IMR-90 (cell line): ENCODE measurements around the gene TBCA. TPM values are rescaled to one million over a fixed set of nuclear protein-coding genes. Genes with fewer than 3 reads are reported as not detected.

Experiments used
- ATAC-seq: fragments of 200-7000 bp; cut with Tn5 transposase; 2 replicates; pipeline ENCODE4 v1.9.1; 2020; ENCODE audit warnings: low read depth, mild to moderate bottlenecking, moderate library complexity
- BruUV-seq: library from RNA; stranded (reverse); fragments of 400-500 nt; replicated peaks from 2 replicates; lab custom pipeline; 2021; lab: Mats Ljungman, UMichigan
- CTCF ChIA-PET: fragments of 300-600 bp; formaldehyde crosslinking; extraction: SDS; loops from one replicate; lab custom pipeline; 2021; ENCODE audit warnings: antibody characterized with exemption; lab: Yijun Ruan, JAX
- POLR2A ChIA-PET: fragments of 300-600 bp; sonication (Branson Sonifier 250); formaldehyde crosslinking; loops from one replicate; lab custom pipeline; 2022; ENCODE audit warnings: antibody characterized with exemption; ENCODE audit not compliant: unreplicated experiment; lab: Charles Lee
- DNase-seq: peaks from one replicate; pipeline ENCODE4 v3.0.0; 2013
- H2AFZ ChIP-seq: replicated peaks from 2 replicates; pipeline ENCODE3; 2013; ENCODE audit warnings: low read length, mild to moderate bottlenecking; ENCODE audit not compliant: poor library complexity
- H2AK5ac ChIP-seq: 2 replicates; pipeline ENCODE4 v1.6.1; 2013; ENCODE audit warnings: low read depth, low read length, inconsistent platforms
- H2AK9ac ChIP-seq: replicated peaks from 2 replicates; pipeline ENCODE3; 2013; ENCODE audit warnings: mild to moderate bottlenecking, low read depth, low read length, moderate library complexity; ENCODE audit not compliant: poor library complexity
- H2BK120ac ChIP-seq: 2 replicates; pipeline ENCODE4 v1.6.1; 2013; ENCODE audit warnings: low read depth, low read length, inconsistent platforms
- H2BK15ac ChIP-seq: 3 replicates; pipeline ENCODE4 v1.6.1; 2013; ENCODE audit warnings: low read depth, low read length, inconsistent platforms
- H2BK20ac ChIP-seq: 2 replicates; pipeline ENCODE4 v1.6.1; 2013; ENCODE audit warnings: low read depth, mild to moderate bottlenecking, inconsistent platforms, low read length, moderate library complexity
- H2BK5ac ChIP-seq: 2 replicates; pipeline ENCODE4 v1.6.1; 2013; ENCODE audit warnings: mild to moderate bottlenecking, low read depth, low read length, inconsistent platforms; ENCODE audit not compliant: poor library complexity, severe bottlenecking
- H3K14ac ChIP-seq: replicated peaks from 2 replicates; pipeline ENCODE4 v1.6.1; 2013; ENCODE audit warnings: low read depth, low read length, inconsistent platforms
- H3K18ac ChIP-seq: 2 replicates; pipeline ENCODE4 v1.6.1; 2013; ENCODE audit warnings: low read depth, low read length, control low read depth
- H3K23ac ChIP-seq: 2 replicates; pipeline ENCODE4 v1.6.1; 2013; ENCODE audit warnings: low read depth, low read length, inconsistent platforms
- H3K27ac ChIP-seq: 2 replicates; pipeline ENCODE4 v1.5.1; 2013; ENCODE audit warnings: mild to moderate bottlenecking, control low read depth, low read length; ENCODE audit not compliant: insufficient read depth
- H3K27me3 ChIP-seq: 2 replicates; pipeline ENCODE4 v1.6.1; 2013; ENCODE audit warnings: low read length; ENCODE audit not compliant: control insufficient read depth, insufficient read depth
- H3K36me3 ChIP-seq: 2 replicates; pipeline ENCODE4 v1.6.1; 2013; ENCODE audit warnings: low read length, mixed read lengths; ENCODE audit not compliant: control insufficient read depth, insufficient read depth
- H3K4ac ChIP-seq: 2 replicates; pipeline ENCODE4 v1.6.1; 2013; ENCODE audit warnings: low read depth, low read length, inconsistent platforms
- H3K4me1 ChIP-seq: 2 replicates; pipeline ENCODE4 v1.6.1; 2013; ENCODE audit warnings: low read length, mixed read lengths; ENCODE audit not compliant: control insufficient read depth, insufficient read depth
- H3K4me2 ChIP-seq: 2 replicates; pipeline ENCODE4 v1.6.1; 2013; ENCODE audit warnings: low read depth, mild to moderate bottlenecking, control low read depth, low read length, moderate library complexity
- H3K4me3 ChIP-seq: 2 replicates; pipeline ENCODE4 v1.5.1; 2013; ENCODE audit warnings: low read depth, mild to moderate bottlenecking, control low read depth, low read length, moderate library complexity; ENCODE audit not compliant: insufficient read depth
- H3K56ac ChIP-seq: 2 replicates; pipeline ENCODE4 v1.6.1; 2013; ENCODE audit warnings: low read length, inconsistent platforms; ENCODE audit not compliant: insufficient read depth; ENCODE audit errors: extremely low read depth
- H3K79me1 ChIP-seq, 2 experiments: 2 replicates each; pipeline ENCODE4 v1.6.1; 2013; ENCODE audit warnings: low read length in 2 of 2, inconsistent platforms in 1 of 2, low read depth in 1 of 2
- H3K9ac ChIP-seq: 2 replicates; pipeline ENCODE4 v1.6.1; 2013; ENCODE audit warnings: low read depth, low read length, control low read depth
- H3K9me1 ChIP-seq: 2 replicates; pipeline ENCODE4 v1.6.1; 2013; ENCODE audit warnings: low read length, inconsistent platforms; ENCODE audit not compliant: insufficient read depth
- H3K9me3 ChIP-seq: 2 replicates; pipeline ENCODE4 v1.6.1; 2013; ENCODE audit warnings: low read length; ENCODE audit not compliant: control insufficient read depth, insufficient read depth
- H4K20me1 ChIP-seq: 2 replicates; pipeline ENCODE4 v1.6.1; 2013; ENCODE audit warnings: low read length, inconsistent platforms; ENCODE audit not compliant: insufficient read depth
- H4K5ac ChIP-seq: 2 replicates; pipeline ENCODE4 v1.6.1; 2013; ENCODE audit warnings: mild to moderate bottlenecking, low read depth, low read length, control low read depth
- H4K8ac ChIP-seq, 2 experiments: 2 replicates each; pipeline ENCODE4 v1.6.1; 2013; ENCODE audit warnings: low read depth in 2 of 2, low read length in 2 of 2, control low read depth in 1 of 2, inconsistent platforms in 1 of 2
- H4K91ac ChIP-seq: 2 replicates; pipeline ENCODE4 v1.6.1; 2013; ENCODE audit warnings: low read depth, low read length, inconsistent platforms; ENCODE audit not compliant: insufficient read depth
- BHLHE40 ChIP-seq: fragments of 150-350 bp; IDR thresholded peaks from 2 replicates; pipeline ENCODE4 v1.6.1; 2016; ENCODE audit warnings: mild to moderate bottlenecking, low read depth, low read length
- CEBPB ChIP-seq: IDR thresholded peaks from 2 replicates; pipeline ENCODE4 v1.6.1; 2012; ENCODE audit warnings: low read depth, low read length, improper control_type of control experiment
- CHD1 ChIP-seq: IDR thresholded peaks from 2 replicates; pipeline ENCODE4 v1.6.1; 2012; ENCODE audit warnings: low read depth, low read length, improper control_type of control experiment
- MAFK ChIP-seq: IDR thresholded peaks from 2 replicates; pipeline ENCODE4 v1.6.1; 2012; ENCODE audit warnings: low read depth, low read length, improper control_type of control experiment
- RAD21 ChIP-seq: IDR thresholded peaks from 2 replicates; pipeline ENCODE4 v1.6.1; 2012; ENCODE audit warnings: low read length, improper control_type of control experiment
- RCOR1 ChIP-seq: IDR thresholded peaks from 2 replicates; pipeline ENCODE4 v1.6.1; 2012; ENCODE audit warnings: mild to moderate bottlenecking, low read length, improper control_type of control experiment; ENCODE audit not compliant: insufficient replicate concordance
- dilution Hi-C: fragments of 300-500 bp; cut with HindIII; formaldehyde crosslinking; loops from one replicate; pipeline ENCODE4 v1.14.3; 2018; ENCODE audit warnings: low sequenced_read_pairs; ENCODE audit not compliant: unreplicated experiment
- in situ Hi-C: fragments of 300-500 bp; cut with MboI; formaldehyde crosslinking; loops from 3 replicates; pipeline ENCODE4 v1.14.3; 2019; ENCODE audit warnings: low sequenced_read_pairs, inconsistent platforms, mixed read lengths
- intact Hi-C: fragments of 100-400 bp; cut with micrococcal nuclease; formaldehyde crosslinking; loops from 2 replicates; pipeline ENCODE4 v1.10.0; 2022
- polyA plus RNA-seq, 3 experiments: library from polyadenylated mRNA; depleted of rRNA; stranded (reverse); fragments of >200 nt; gene quantifications; 2 replicates each; pipeline ENCODE4 v1.2.3, GENCODE V29; 2012; ENCODE audit warnings: low replicate concordance in 1 of 3
- total RNA-seq: library from RNA; depleted of rRNA; stranded (reverse); fragments of >200 nt; gene quantifications from 2 replicates; pipeline ENCODE4 v1.2.3, GENCODE V29; 2012

Gene TBCA
- total and polyA plus RNA-seq, 2 of the 4 experiments (the other 2 are of a cell fraction), result 6.1 to 137 TPM

GRCh38 chr5:77698920-77699319, 77.2 kb downstream of the TBCA start:
- Histone ChIP-seq H3K79me1 (peaks cover 30 to 35% of the 10 kb centered on the region in 2 experiments), H3K4ac (no peak overlapping the region), H2AFZ (no peak overlapping the region), H3K27me3 (no peaks in the 10 kb centered on the region), H3K4me1 (no peaks in the 10 kb centered on the region), H2AK5ac (no peak overlapping the region), H3K9ac (no peak overlapping the region), H3K4me3 (no peak overlapping the region), H4K5ac (no peak overlapping the region), H3K4me2 (no peak overlapping the region), H3K27ac (no peak overlapping the region), H3K56ac (no peak overlapping the region), H2BK20ac (no peak overlapping the region), H4K8ac (no peak overlapping the region), H3K9me1 (no peaks in the 10 kb centered on the region), H3K14ac (no peak overlapping the region), H2BK120ac (no peak overlapping the region), H3K36me3 (peaks cover 5% of the 10 kb centered on the region), H3K23ac (no peak overlapping the region), H4K91ac (no peak overlapping the region), H3K18ac (no peak overlapping the region), H2BK5ac (no peak overlapping the region), H3K9me3 (no peaks in the 10 kb centered on the region), H2BK15ac (no peak overlapping the region), H2AK9ac (no peak overlapping the region), H4K20me1 (peaks cover 7% of the 10 kb centered on the region; the same call in 1 of the 2 replicates)
- ATAC-seq (no peak), DNase-seq (no peak)
- in situ Hi-C loops, result no loop called here
- no TSS peak for BruUV-seq
- CTCF ChIA-PET, result interaction anchor here (0.6 kb wide), 1 partner anchor 62 kb away, joined by 5 read pairs; no protein-coding TSS in a partner anchor
- POLR2A ChIA-PET, result no interaction called here
- no peak for TF ChIP-seq CHD1
- 0 out of 2 replicates have a peak, but pooled peaks have one; percentile 17 for TF ChIP-seq MAFK
- TF ChIP-seq CEBPB, result no peak
- no peak for TF ChIP-seq RCOR1
- TF ChIP-seq RAD21, result no peak
- TF ChIP-seq BHLHE40, result no peak
- dilution Hi-C loops, result no loop called here
- intact Hi-C loops, result no loop called here
